H9 (cell line): ENCODE results near the gene GARNL3. TPM values are rescaled to one million over a fixed set of nuclear protein-coding genes. Genes with fewer than 3 reads are reported as not detected.

ENCODE experiments used
- DNase-seq: peaks from one replicate; pipeline ENCODE4 v3.0.0-alpha.2; 2017
- H2AFZ ChIP-seq: one replicate; pipeline ENCODE4 v1.6.1; 2013; ENCODE audit warnings: mild to moderate bottlenecking, low read length, control low read depth, moderate library complexity
- H2AK5ac ChIP-seq: 2 replicates; pipeline ENCODE4 v1.6.1; 2013; ENCODE audit warnings: low read length, control low read depth, mixed read lengths; ENCODE audit not compliant: insufficient read length
- H2BK120ac ChIP-seq: one replicate; pipeline ENCODE4 v1.6.1; 2013; ENCODE audit warnings: low read depth, mild to moderate bottlenecking, low read length, control low read depth, inconsistent platforms; ENCODE audit not compliant: poor library complexity, severe bottlenecking
- H2BK12ac ChIP-seq: 2 replicates; pipeline ENCODE4 v1.6.1; 2013; ENCODE audit warnings: low read length, control low read depth, mixed read lengths, low read depth; ENCODE audit not compliant: insufficient read length
- H2BK15ac ChIP-seq: 2 replicates; pipeline ENCODE4 v1.6.1; 2013; ENCODE audit warnings: low read depth, low read length, control low read depth
- H2BK20ac ChIP-seq: one replicate; pipeline ENCODE4 v1.6.1; 2013; ENCODE audit warnings: low read depth, mild to moderate bottlenecking, low read length, control low read depth, inconsistent platforms; ENCODE audit not compliant: poor library complexity, severe bottlenecking
- H2BK5ac ChIP-seq: 2 replicates; pipeline ENCODE4 v1.6.1; 2013; ENCODE audit warnings: low read length, control low read depth, mixed read lengths; ENCODE audit not compliant: insufficient read length
- H3K14ac ChIP-seq: 2 replicates; pipeline ENCODE4 v1.6.1; 2013; ENCODE audit warnings: low read length, control low read depth; ENCODE audit not compliant: insufficient read depth
- H3K18ac ChIP-seq: 2 replicates; pipeline ENCODE4 v1.6.1; 2013; ENCODE audit warnings: low read depth, mild to moderate bottlenecking, mixed read lengths, low read length, control low read depth; ENCODE audit not compliant: insufficient read length
- H3K23ac ChIP-seq: 2 replicates; pipeline ENCODE4 v1.6.1; 2013; ENCODE audit warnings: low read length, control low read depth, mixed read lengths, low read depth; ENCODE audit not compliant: insufficient read length
- H3K23me2 ChIP-seq: 2 replicates; pipeline ENCODE4 v1.6.1; 2013; ENCODE audit warnings: low read depth, mild to moderate bottlenecking, mixed read lengths, low read length, control low read depth; ENCODE audit not compliant: insufficient read length, poor library complexity, severe bottlenecking
- H3K27ac ChIP-seq: 2 replicates; pipeline ENCODE4 v1.5.1; 2013; ENCODE audit warnings: low read length, control low read depth, mixed read lengths, low read depth; ENCODE audit not compliant: insufficient read length
- H3K27me3 ChIP-seq: 2 replicates; pipeline ENCODE4 v1.6.1; 2013; ENCODE audit warnings: low read length, control low read depth, inconsistent platforms; ENCODE audit not compliant: insufficient read depth
- H3K4ac ChIP-seq: 2 replicates; pipeline ENCODE4 v1.6.1; 2013; ENCODE audit warnings: low read depth, mild to moderate bottlenecking, control low read depth, inconsistent platforms, low read length, moderate library complexity
- H3K4me1 ChIP-seq: 2 replicates; pipeline ENCODE4 v1.6.1; 2013; ENCODE audit warnings: low read length, control low read depth, inconsistent platforms; ENCODE audit not compliant: insufficient read depth
- H3K4me2 ChIP-seq: 2 replicates; pipeline ENCODE4 v1.6.1; 2013; ENCODE audit warnings: low read length, control low read depth, mixed read lengths; ENCODE audit not compliant: insufficient read length, insufficient read depth
- H3K56ac ChIP-seq: 2 replicates; pipeline ENCODE4 v1.6.1; 2013; ENCODE audit warnings: low read depth, mild to moderate bottlenecking, mixed read lengths, low read length, control low read depth; ENCODE audit not compliant: insufficient read length
- H3K79me1 ChIP-seq: 2 replicates; pipeline ENCODE4 v1.6.1; 2013; ENCODE audit warnings: low read depth, mild to moderate bottlenecking, moderate library complexity, low read length, control low read depth, inconsistent platforms; ENCODE audit not compliant: insufficient read depth, poor library complexity, severe bottlenecking
- H3K79me2 ChIP-seq: 2 replicates; pipeline ENCODE4 v1.6.1; 2013; ENCODE audit warnings: low read length, control low read depth, inconsistent platforms; ENCODE audit not compliant: insufficient read depth
- H3K9ac ChIP-seq: 2 replicates; pipeline ENCODE4 v1.6.1; 2013; ENCODE audit warnings: low read length, control low read depth, mixed read lengths; ENCODE audit not compliant: insufficient read length; ENCODE audit errors: extremely low read depth
- H3K9me3 ChIP-seq: one replicate; pipeline ENCODE4 v1.6.1; 2013; ENCODE audit warnings: low read depth, low read length, inconsistent platforms; ENCODE audit not compliant: control insufficient read depth
- H3T11ph ChIP-seq: one replicate; pipeline ENCODE4 v1.6.1; 2013; ENCODE audit warnings: mild to moderate bottlenecking, low read length, control low read depth, inconsistent platforms
- H4K20me1 ChIP-seq: one replicate; pipeline ENCODE4 v1.6.1; 2013; ENCODE audit not compliant: control insufficient read depth, insufficient read length, insufficient read depth
- H4K5ac ChIP-seq: 2 replicates; pipeline ENCODE4 v1.6.1; 2013; ENCODE audit warnings: low read depth, mild to moderate bottlenecking, mixed read lengths, low read length, control low read depth; ENCODE audit not compliant: insufficient read length
- H4K8ac ChIP-seq: replicated peaks from 2 replicates; pipeline ENCODE4 v1.6.1; 2013; ENCODE audit warnings: low read length, control low read depth, mixed read lengths, low read depth; ENCODE audit not compliant: insufficient read length
- H4K91ac ChIP-seq: 2 replicates; pipeline ENCODE4 v1.6.1; 2013; ENCODE audit warnings: low read depth, mild to moderate bottlenecking, moderate library complexity, mixed read lengths, low read length, control low read depth; ENCODE audit not compliant: insufficient read length
- H3K27ac Mint-ChIP-seq, 3 experiments: 2 replicates in 2 of 3; 3 replicates in 1 of 3; pipeline ENCODE4 v1.8.0; 2020 to 2021; ENCODE audit warnings: mixed read lengths in 3 of 3, mild to moderate bottlenecking in 1 of 3, moderate library complexity in 1 of 3
- H3K27me3 Mint-ChIP-seq: 2 replicates; pipeline ENCODE4 v1.8.0; 2021; ENCODE audit warnings: low read depth, mild to moderate bottlenecking, moderate library complexity, mixed read lengths
- H3K36me3 Mint-ChIP-seq, 3 experiments: 2 replicates in 2 of 3; 3 replicates in 1 of 3; pipeline ENCODE4 v1.8.0; 2020 to 2021; ENCODE audit warnings: low read depth in 3 of 3, mixed read lengths in 3 of 3; ENCODE audit not compliant: insufficient read depth in 1 of 3
- H3K4me1 Mint-ChIP-seq, 2 experiments: 2 replicates each; pipeline ENCODE4 v1.8.0; 2020; ENCODE audit warnings: mixed read lengths in 2 of 2
- H3K4me3 Mint-ChIP-seq, 2 experiments: 2 replicates in 1 of 2; 3 replicates in 1 of 2; pipeline ENCODE4 v1.8.0; 2020 to 2021; ENCODE audit warnings: mild to moderate bottlenecking in 2 of 2, mixed read lengths in 2 of 2, moderate library complexity in 1 of 2
- H3K9me3 Mint-ChIP-seq, 2 experiments: 2 replicates in 1 of 2; 3 replicates in 1 of 2; pipeline ENCODE4 v1.8.0; 2020; ENCODE audit warnings: mild to moderate bottlenecking in 2 of 2, mixed read lengths in 2 of 2, moderate library complexity in 1 of 2
- WGBS: extraction: QIAGEN DNeasy Blood & Tissue Kit; methylation state at CpG from one replicate; pipeline ENCODE4 v1.1.7; 2013; ENCODE audit warnings: missing lambda C conversion rate, low lambda C conversion rate, mixed read lengths; ENCODE audit not compliant: insufficient read length; ENCODE audit errors: extremely low coverage; 5-methylcytosine and 5-hydroxymethylcytosine counted together
- total RNA-seq: library from RNA; stranded (reverse); gene quantifications from 2 replicates; pipeline ENCODE4 v1.2.1, GENCODE V29; 2021
- TF ChIP-seq, protein P1 (sequence below): fragments of 200-600 bp; sonication (generic); conservative IDR thresholded peaks from 3 replicates; pipeline ENCODE4 v1.8.0; 2021; ENCODE audit warnings: antibody characterized with exemption, mild to moderate bottlenecking

The GARNL3 gene
- total RNA-seq, 1 experiment from 2014 or later: 8.7 TPM

DNA sequence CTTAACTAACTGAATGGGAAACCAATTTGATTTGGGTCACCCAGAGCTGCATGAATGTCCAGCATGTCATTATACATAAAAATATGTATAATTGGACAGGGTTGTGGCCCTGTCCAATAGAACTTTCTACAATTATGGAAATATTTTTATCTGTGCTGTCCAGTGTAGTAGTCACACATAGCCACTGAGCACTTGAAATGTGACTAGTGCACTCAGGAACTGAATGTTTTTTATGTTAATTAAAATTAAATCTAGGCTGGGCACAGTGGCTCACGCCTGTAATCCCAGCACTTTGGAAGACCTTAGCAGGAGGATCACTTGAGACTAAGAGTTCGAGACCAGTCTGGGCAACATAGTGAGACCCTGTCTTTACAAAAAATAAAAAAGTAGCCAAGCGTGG lies 18.6 kb downstream of the GARNL3 start:
- Mint-ChIP-seq H3K27me3 (no peaks in the 10 kb centered on the region), H3K4me1 (peaks cover 7 to 15% of the 10 kb centered on the region in 2 experiments; a peak in 3 of 4 replicates), H3K27ac (no peak overlapping the region), H3K36me3 (peaks cover 0 to 3% (median 2%) of the 10 kb centered on the region in 3 experiments; a peak in 2 of 7 replicates), H3K9me3 (peaks cover 0 to 2% of the 10 kb centered on the region in 2 experiments; a peak in 2 of 5 replicates), H3K4me3 (no peak overlapping the region)
- Histone ChIP-seq H3K4me2 (no peak overlapping the region), H3K23me2 (no peaks in the 10 kb centered on the region), H4K8ac (no peak overlapping the region), H2BK12ac (no peak overlapping the region), H3T11ph (no peak overlapping the region), H3K23ac (no peak overlapping the region), H3K9ac (no peak overlapping the region), H3K79me1 (no peaks in the 10 kb centered on the region), H2BK5ac (no peak overlapping the region), H3K79me2 (no peaks in the 10 kb centered on the region), H3K18ac (no peak overlapping the region), H2AK5ac (no peak overlapping the region), H2BK120ac (no peak overlapping the region), H3K4ac (no peak overlapping the region), H3K27ac (no peak overlapping the region), H2BK15ac (no peak overlapping the region), H3K9me3 (no peaks in the 10 kb centered on the region), H4K5ac (no peak overlapping the region), H3K14ac (no peak overlapping the region), H3K56ac (no peak overlapping the region), H3K4me1 (no peaks in the 10 kb centered on the region), H2BK20ac (no peak overlapping the region), H4K91ac (no peak overlapping the region), H2AFZ (no peak overlapping the region), H3K27me3 (no peaks in the 10 kb centered on the region), H4K20me1 (no peaks in the 10 kb centered on the region)
- WGBS: no CpG with 5 or more reads among the region's 3 CpGs
- TF ChIP-seq, protein P1, sequence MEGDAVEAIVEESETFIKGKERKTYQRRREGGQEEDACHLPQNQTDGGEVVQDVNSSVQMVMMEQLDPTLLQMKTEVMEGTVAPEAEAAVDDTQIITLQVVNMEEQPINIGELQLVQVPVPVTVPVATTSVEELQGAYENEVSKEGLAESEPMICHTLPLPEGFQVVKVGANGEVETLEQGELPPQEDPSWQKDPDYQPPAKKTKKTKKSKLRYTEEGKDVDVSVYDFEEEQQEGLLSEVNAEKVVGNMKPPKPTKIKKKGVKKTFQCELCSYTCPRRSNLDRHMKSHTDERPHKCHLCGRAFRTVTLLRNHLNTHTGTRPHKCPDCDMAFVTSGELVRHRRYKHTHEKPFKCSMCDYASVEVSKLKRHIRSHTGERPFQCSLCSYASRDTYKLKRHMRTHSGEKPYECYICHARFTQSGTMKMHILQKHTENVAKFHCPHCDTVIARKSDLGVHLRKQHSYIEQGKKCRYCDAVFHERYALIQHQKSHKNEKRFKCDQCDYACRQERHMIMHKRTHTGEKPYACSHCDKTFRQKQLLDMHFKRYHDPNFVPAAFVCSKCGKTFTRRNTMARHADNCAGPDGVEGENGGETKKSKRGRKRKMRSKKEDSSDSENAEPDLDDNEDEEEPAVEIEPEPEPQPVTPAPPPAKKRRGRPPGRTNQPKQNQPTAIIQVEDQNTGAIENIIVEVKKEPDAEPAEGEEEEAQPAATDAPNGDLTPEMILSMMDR: no peak
- no peak for DNase-seq
